ENCODE data around the gene FREM1. TPM values are rescaled to one million over a fixed set of nuclear protein-coding genes. Genes with fewer than 3 reads are reported as not detected.

Gene FREM1
- total and polyA plus RNA-seq, 2 experiments from 2014 or later, result 0.78 to 3.1 TPM

DNA sequence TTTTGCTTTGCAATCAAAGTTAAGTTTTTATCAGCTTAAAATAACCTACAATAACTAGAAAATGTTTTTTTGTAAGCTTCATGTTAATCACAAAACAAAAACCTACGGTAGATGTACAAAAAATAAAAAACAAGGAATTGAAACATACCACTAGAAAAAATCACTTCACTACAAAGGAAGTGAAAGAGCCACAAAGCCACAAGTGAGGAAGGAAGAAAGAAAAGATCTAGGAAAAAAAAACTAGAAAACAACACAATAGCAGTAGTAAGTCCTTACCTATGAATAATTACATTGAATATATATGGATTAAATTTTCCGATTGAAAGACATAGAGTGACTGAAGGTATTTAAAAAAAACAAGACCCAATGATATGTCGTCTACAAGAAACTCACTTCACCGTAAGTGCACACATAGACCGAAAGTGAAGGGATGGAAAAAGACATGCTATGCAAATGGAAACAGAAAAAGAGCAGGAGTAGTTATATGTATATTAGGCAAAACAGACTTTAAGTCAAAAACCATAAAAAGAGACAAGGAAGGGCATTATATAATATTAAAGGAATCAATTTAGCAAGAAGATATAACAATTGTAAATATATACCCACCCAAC, 203.6 kb downstream of the FREM1 start:
- Histone ChIP-seq H3K4me2 (no peak overlapping the region), H3K4me3 (no peak overlapping the region), H4K20me1 (replicated peaks; ENCODE audit: insufficient read depth) (no peaks in the 10 kb centered on the region), H3K27ac (ENCODE audit: low read depth) (no peak overlapping the region), H3K4me1 (ENCODE audit: insufficient read depth) (0 out of 2 replicates have a peak, but pooled peaks cover 6% of the 10 kb centered on the region), H3K79me2 (replicated peaks; ENCODE audit: insufficient read depth) (no peaks in the 10 kb centered on the region), H3K36me3 (ENCODE audit: insufficient read depth) (no peaks in the 10 kb centered on the region), H3K27me3 (ENCODE audit: insufficient read depth) (no peaks in the 10 kb centered on the region), H3F3A (replicated peaks; ENCODE audit: low read depth) (no peaks in the 10 kb centered on the region), H3K9me2 (ENCODE audit: insufficient read depth) (no peaks in the 10 kb centered on the region), H2AFZ (no peak overlapping the region)
- ATAC-seq (no peak), DNase-seq (ENCODE audit: low spot score) (no peak)
- TF ChIP-seq ZNF114 (CRISPR knock-in tag; IDR thresholded peaks at IDR 0.05) (no peak), EZH2 (IDR thresholded peaks at IDR 0.05; ENCODE audit: low read depth, unreplicated experiment) (no peak), CREB1 (CRISPR knock-in tag; IDR thresholded peaks at IDR 0.05; ENCODE audit: low read depth) (no peak), ZNF331 (CRISPR knock-in tag; IDR thresholded peaks at IDR 0.05; ENCODE audit: low read depth) (no peak), JUNB (IDR thresholded peaks at IDR 0.05; ENCODE audit: unreplicated experiment) (no peak)
- TF ChIP-seq, protein P1, sequence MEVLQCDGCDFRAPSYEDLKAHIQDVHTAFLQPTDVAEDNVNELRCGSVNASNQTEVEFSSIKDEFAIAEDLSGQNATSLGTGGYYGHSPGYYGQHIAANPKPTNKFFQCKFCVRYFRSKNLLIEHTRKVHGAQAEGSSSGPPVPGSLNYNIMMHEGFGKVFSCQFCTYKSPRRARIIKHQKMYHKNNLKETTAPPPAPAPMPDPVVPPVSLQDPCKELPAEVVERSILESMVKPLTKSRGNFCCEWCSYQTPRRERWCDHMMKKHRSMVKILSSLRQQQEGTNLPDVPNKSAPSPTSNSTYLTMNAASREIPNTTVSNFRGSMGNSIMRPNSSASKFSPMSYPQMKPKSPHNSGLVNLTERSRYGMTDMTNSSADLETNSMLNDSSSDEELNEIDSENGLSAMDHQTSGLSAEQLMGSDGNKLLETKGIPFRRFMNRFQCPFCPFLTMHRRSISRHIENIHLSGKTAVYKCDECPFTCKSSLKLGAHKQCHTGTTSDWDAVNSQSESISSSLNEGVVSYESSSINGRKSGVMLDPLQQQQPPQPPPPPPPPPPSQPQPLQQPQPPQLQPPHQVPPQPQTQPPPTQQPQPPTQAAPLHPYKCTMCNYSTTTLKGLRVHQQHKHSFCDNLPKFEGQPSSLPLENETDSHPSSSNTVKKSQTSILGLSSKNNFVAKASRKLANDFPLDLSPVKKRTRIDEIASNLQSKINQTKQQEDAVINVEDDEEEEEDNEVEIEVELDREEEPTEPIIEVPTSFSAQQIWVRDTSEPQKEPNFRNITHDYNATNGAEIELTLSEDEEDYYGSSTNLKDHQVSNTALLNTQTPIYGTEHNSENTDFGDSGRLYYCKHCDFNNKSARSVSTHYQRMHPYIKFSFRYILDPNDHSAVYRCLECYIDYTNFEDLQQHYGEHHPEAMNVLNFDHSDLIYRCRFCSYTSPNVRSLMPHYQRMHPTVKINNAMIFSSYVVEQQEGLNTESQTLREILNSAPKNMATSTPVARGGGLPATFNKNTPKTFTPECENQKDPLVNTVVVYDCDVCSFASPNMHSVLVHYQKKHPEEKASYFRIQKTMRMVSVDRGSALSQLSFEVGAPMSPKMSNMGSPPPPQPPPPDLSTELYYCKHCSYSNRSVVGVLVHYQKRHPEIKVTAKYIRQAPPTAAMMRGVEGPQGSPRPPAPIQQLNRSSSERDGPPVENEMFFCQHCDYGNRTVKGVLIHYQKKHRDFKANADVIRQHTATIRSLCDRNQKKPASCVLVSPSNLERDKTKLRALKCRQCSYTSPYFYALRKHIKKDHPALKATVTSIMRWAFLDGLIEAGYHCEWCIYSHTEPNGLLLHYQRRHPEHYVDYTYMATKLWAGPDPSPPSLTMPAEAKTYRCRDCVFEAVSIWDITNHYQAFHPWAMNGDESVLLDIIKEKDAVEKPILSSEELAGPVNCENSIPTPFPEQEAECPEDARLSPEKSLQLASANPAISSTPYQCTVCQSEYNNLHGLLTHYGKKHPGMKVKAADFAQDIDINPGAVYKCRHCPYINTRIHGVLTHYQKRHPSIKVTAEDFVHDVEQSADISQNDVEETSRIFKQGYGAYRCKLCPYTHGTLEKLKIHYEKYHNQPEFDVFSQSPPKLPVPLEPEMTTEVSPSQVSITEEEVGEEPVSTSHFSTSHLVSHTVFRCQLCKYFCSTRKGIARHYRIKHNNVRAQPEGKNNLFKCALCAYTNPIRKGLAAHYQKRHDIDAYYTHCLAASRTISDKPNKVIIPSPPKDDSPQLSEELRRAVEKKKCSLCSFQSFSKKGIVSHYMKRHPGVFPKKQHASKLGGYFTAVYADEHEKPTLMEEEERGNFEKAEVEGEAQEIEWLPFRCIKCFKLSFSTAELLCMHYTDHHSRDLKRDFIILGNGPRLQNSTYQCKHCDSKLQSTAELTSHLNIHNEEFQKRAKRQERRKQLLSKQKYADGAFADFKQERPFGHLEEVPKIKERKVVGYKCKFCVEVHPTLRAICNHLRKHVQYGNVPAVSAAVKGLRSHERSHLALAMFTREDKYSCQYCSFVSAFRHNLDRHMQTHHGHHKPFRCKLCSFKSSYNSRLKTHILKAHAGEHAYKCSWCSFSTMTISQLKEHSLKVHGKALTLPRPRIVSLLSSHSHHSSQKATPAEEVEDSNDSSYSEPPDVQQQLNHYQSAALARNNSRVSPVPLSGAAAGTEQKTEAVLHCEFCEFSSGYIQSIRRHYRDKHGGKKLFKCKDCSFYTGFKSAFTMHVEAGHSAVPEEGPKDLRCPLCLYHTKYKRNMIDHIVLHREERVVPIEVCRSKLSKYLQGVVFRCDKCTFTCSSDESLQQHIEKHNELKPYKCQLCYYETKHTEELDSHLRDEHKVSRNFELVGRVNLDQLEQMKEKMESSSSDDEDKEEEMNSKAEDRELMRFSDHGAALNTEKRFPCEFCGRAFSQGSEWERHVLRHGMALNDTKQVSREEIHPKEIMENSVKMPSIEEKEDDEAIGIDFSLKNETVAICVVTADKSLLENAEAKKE (CRISPR knock-in tag; IDR thresholded peaks at IDR 0.05), result no peak
- TF ChIP-seq, protein P2, sequence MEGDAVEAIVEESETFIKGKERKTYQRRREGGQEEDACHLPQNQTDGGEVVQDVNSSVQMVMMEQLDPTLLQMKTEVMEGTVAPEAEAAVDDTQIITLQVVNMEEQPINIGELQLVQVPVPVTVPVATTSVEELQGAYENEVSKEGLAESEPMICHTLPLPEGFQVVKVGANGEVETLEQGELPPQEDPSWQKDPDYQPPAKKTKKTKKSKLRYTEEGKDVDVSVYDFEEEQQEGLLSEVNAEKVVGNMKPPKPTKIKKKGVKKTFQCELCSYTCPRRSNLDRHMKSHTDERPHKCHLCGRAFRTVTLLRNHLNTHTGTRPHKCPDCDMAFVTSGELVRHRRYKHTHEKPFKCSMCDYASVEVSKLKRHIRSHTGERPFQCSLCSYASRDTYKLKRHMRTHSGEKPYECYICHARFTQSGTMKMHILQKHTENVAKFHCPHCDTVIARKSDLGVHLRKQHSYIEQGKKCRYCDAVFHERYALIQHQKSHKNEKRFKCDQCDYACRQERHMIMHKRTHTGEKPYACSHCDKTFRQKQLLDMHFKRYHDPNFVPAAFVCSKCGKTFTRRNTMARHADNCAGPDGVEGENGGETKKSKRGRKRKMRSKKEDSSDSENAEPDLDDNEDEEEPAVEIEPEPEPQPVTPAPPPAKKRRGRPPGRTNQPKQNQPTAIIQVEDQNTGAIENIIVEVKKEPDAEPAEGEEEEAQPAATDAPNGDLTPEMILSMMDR (conservative IDR thresholded peaks at IDR 0.05; ENCODE audit: low read depth in 2 of 2), result no peak
- Mint-ChIP-seq H3K27me3 (ENCODE audit: insufficient read depth, low read depth, poor library complexity) (peaks cover 1% of the 10 kb centered on the region), H3K36me3 (ENCODE audit: low read depth) (peaks cover 4% of the 10 kb centered on the region; the same call in 1 of the 3 replicates), H3K9me3 (peaks cover 4% of the 10 kb centered on the region), H3K4me3 (no peak overlapping the region), H3K4me1 (peaks cover 4% of the 10 kb centered on the region; the same call in 2 of the 3 replicates), H3K27ac (no peak overlapping the region)
